Myometrial cell (primary cell): ENCODE measurements around the gene KIF1B. TPM values are rescaled to one million over a fixed set of nuclear protein-coding genes. Genes with fewer than 3 reads are reported as not detected.

Experiments
- total RNA-seq: library from RNA; depleted of rRNA; stranded (reverse); fragments of >200 nt; gene quantifications from 2 replicates; pipeline ENCODE4 v1.2.3, GENCODE V29; 2015

Gene KIF1B, protein sequence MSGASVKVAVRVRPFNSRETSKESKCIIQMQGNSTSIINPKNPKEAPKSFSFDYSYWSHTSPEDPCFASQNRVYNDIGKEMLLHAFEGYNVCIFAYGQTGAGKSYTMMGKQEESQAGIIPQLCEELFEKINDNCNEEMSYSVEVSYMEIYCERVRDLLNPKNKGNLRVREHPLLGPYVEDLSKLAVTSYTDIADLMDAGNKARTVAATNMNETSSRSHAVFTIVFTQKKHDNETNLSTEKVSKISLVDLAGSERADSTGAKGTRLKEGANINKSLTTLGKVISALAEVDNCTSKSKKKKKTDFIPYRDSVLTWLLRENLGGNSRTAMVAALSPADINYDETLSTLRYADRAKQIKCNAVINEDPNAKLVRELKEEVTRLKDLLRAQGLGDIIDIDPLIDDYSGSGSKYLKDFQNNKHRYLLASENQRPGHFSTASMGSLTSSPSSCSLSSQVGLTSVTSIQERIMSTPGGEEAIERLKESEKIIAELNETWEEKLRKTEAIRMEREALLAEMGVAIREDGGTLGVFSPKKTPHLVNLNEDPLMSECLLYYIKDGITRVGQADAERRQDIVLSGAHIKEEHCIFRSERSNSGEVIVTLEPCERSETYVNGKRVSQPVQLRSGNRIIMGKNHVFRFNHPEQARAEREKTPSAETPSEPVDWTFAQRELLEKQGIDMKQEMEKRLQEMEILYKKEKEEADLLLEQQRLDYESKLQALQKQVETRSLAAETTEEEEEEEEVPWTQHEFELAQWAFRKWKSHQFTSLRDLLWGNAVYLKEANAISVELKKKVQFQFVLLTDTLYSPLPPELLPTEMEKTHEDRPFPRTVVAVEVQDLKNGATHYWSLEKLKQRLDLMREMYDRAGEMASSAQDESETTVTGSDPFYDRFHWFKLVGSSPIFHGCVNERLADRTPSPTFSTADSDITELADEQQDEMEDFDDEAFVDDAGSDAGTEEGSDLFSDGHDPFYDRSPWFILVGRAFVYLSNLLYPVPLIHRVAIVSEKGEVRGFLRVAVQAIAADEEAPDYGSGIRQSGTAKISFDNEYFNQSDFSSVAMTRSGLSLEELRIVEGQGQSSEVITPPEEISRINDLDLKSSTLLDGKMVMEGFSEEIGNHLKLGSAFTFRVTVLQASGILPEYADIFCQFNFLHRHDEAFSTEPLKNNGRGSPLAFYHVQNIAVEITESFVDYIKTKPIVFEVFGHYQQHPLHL (N-terminal part only)
- total RNA-seq: 11.5 and 17.0 TPM in 2 replicates

DNA sequence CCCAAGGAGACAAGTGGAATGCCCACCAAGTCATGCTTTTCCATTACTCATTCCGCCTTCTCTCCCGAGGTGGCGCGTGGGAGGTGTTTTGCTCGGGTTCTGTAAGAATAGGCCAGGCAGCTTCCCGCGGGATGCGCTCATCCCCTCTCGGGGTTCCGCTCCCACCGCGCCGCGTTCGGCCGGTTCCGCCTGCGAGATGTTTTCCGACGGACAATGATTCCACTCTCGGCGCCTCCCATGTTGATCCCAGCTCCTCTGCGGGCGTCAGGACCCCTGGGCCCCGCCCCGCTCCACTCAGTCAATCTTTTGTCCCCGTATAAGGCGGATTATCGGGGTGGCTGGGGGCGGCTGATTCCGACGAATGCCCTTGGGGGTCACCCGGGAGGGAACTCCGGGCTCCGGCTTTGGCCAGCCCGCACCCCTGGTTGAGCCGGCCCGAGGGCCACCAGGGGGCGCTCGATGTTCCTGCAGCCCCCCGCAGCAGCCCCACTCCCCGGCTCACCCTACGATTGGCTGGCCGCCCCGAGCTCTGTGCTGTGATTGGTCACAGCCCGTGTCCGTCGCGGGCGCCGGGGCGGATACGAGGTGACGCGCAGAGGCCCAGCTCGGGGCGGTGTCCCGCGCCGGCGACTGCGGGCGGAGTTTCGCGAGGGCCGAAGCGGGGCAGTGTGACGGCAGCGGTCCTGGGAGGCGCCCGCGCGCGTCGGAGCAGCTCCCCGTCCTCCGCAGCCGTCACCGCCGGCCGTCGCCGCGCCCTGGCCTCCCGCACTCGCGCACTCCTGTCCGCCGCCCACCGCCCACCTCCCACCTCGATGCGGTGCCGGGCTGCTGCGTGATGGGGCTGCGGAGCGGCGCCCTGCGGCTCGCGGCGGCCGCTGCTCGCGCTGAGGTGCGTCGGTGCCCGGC, at the start of gene KIF1B:
Gene KIF1B (plus strand): TSS at position 666 of the 906 bp plus-strand sequence. CDS start 21,759 bp downstream, outside the sequence.

DNA sequence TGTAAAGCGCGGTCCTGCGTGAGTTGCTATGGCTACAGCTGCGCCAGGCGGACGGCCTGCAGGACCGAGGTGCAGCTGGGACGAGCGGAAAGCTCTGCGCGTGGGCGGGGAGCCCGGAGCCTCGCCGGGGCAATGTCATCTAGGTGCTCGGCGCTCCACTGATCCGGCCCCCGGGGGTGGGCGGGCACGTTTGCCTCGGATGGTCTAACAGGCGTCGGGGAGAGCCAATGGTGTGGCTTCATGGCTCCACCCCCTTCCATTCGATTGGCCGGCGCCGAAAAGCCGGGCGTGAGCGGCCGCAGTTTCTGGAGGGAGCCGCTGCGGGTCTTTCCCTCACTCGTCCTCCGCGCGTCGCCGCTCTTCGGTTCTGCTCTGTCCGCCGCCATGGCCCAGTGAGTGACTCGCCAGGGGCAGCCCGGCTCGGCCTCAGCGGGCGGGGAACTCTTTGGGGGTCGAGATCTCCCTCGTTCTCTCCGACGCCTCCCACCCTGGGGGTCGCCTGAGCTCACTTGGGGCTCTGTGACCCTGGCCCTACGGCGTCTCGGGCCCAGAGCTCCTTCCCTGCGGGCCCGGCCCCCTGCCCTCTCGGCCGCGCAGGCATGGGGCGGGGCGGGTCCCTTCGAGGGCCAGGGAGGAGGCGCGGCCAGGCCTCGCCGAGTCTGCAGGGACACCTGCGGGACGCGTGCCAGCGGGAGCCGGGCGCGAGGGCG, 188.5 kb downstream of the KIF1B start, which contains the start of gene PGD:
Gene PGD (plus strand): TSS at position 331 of the 710 bp plus-strand sequence. CDS start 54 bp downstream, at position 385.

GRCh38 chr1:10430216-10431069, 220.1 kb downstream of the KIF1B start, which contains the start of gene CENPS:
Gene CENPS (plus strand): TSS chr1:10430433. CDS start chr1:10430518, 85 bp downstream.

Other genes starting within 250 kb of the KIF1B start
- not detected in 2 replicates for gene RBP7, start 213.3 kb upstream of the KIF1B start, total RNA-seq
- 30.7 and 46.4 TPM in 2 replicates for gene UBE4B, start 177.6 kb upstream of the KIF1B start, total RNA-seq
- gene PGD, start 188.5 kb downstream of the KIF1B start, total RNA-seq: 282 and 310 TPM in 2 replicates
- gene CENPS, start 219.9 kb downstream of the KIF1B start, total RNA-seq: 11.9 and 14.1 TPM in 2 replicates
- gene CORT, start 239.5 kb downstream of the KIF1B start, total RNA-seq: not detected in 2 replicates